Dermis microvascular lymphatic vessel endothelial cell (primary cell): ENCODE data around the gene F11. TPM values are rescaled to one million over a fixed set of nuclear protein-coding genes. Genes with fewer than 3 reads are reported as not detected.
"Not testable (repeated sequence)": the region's sequence is repeated elsewhere in the genome, so short reads cannot be mapped to it uniquely, and the experiment has no call there.

Source experiments
- DNase-seq, 2 donors: peaks; one replicate each; pipeline versions ENCODE4 v3.0.0 to v3.0.0-alpha.2; 2010; ENCODE audit warnings: low read depth in 2 of 2
- total RNA-seq: library from RNA; depleted of rRNA; stranded (reverse); fragments of >200 nt; gene quantifications from 2 replicates; pipeline ENCODE4 v1.2.1, GENCODE V29; 2014

F11 gene
- total RNA-seq, 1 donor from 2014 or later = not detected

DNA sequence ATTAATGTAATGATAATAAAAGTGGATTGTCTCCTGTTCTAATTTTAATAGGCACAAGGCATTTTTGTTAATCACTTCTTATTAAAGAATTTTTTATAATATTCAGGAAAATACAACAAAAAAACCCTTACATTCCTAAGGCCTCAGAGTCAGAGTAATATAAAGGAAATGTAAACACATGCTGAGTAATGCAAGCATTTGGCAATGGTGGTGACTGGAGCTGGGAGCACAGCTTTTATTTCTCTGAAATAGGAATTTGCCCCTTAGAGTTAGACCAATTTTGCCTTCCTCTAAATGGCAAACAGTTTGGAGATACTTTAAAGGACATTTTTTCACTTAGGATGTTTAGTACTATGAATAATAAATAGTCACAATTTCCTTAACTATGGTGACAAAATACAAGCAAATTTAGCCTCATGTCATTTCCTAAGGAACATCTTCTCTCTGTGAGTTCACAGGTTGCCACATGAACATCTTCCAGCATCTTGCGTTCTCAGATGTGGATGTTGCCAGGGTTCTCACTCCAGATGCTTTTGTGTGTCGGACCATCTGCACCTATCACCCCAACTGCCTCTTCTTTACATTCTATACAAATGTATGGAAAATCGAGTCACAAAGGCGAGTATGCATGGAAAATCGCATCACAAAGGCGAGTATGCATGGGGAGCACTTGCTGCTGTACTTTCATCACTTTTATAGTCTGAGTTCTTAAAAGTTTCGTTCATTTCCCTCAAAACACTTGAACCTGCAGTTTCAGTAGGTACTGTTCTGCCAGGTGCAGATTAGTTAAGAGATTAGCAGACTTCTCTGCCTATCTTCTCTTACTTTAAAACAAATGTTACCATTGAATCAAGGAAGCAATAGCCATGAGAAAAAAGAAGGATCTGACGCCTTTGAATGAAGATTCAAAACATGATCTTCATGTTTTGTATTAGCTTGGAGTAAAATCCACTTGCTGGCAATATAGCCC lies 15.9 kb upstream of the F11 start:
- DNase-seq = no peak

DNA sequence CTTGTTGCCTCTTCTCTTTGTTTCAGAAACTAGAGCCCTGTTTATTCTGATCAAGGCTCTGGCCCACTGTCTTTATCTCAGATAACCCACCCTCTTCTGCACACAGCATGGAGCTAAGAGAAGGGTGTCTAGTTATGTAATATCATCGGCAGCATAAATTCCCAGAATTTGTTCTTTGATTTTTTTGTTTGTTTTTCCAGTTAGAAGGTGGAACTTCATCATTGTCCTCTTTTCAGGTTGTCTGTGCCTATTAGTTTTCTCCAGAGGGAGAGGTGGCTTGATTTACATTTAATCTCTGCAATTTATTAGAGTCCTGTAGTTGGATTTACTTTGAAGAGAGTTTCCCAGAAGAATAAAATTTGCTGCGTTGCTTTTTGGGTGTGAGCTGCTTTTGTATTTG lies 15.2 kb upstream of the F11 start:
- no peak for DNase-seq

DNA sequence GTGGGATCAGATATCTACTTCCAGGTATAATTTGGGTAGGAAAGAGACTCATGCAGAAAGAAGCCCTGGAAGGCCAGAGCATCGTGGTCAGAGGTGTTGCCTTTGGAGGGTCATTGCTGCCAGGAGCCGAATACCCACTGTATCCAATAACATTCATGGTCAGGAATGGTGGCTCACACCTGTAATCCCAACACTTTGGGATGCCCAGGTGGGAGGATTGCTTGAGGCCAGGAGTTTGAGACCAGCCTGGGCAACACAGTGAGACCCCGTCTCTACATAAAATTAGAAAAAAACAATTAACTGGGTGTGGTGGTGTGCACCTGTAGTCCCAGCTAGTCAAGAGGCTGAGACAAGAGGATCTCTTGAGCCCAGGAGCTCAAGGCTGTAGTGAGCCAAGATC lies 10.9 kb upstream of the F11 start:
- no peak for DNase-seq

DNA sequence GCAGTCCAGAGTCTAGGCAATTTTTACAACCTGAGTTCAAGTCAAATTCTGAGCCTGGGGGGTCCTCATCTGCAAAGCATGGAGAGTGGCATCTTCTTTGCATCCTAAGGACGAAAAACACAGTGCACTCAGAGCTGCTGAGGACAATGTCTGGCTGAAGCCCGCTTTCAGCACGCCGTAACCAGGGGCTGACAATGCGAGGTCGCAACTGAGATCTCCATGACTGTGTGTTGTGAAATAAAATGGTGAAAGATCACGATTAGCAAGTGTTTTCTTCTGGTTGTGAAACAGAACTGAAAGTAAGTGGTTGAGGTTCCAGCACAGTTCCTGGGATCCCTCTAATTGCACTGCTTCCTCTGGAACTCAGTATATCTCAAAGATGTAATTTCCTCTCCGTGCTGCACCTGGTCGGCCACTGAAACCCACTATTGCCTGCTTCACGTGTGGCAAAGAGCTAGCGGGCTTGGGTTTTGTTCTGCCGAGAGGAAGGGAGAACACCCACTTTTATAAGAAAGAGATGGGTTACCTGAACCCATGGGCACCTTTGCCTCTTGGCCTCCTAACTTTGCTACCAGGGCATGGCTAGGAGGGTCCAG lies 7.7 kb upstream of the F11 start:
- no peak for DNase-seq

DNA sequence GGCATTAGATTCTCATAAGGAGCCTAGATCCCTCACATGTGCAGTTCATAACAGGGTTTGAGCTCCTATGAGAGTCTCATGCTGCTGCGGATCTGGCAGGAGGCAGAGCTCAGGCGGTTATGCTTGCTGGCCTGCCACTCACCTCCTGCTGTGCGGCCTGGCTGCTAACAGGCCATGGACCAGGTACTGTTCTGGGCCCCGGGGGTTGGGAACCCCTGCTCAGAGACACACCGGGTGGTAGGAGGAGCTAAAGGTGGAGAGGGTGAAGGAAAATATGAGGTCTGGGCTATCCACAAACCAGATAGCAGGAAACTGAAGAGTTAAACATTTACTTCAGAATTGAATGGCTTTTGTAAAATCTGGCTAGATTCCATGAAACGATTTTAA lies 5.9 kb upstream of the F11 start:
- no peak for DNase-seq

DNA sequence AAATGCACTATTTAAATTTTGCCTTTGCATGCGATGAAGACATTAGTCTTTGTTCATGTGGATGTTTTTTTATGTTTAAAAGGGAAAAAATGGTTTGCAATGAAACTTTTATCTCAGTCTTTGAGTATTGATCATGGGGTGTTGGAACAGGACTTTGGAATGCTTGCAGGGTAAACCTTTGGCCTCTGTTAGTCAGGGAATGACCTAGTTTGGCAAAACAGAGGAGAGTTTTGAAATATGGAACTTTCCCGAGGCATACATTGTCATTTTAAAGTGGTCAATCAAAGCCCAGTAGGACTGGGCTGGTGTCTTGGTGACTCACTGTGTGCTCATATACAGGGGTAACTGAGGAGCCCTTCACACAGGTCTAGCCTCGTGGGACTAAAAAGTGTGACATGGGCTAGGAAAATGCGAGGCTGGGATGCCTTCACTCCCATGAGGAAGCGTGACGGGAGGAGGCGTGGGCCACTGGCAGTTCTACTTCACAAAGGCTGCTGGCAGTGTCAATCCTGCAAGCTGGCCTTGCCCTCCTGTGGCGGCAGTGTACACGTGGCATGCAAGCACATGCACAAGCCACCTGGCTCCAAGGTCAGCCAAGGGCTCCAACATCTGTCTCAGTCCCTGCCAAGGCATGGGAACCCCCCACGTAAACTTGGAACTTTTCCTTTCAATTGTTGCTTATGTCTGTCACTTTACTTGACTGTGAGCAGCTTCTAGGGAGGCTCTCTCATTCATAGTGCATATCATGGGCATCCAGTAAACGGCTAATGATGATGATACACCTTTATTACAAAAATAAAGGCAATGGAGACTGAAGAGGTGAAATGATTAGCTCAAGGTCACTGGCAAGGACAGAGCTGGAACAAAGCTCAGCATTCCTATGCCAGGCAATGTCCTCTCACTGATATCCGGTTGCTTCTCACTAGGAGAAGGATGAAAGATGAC lies 5.2 kb upstream of the F11 start:
- DNase-seq = no peak

DNA sequence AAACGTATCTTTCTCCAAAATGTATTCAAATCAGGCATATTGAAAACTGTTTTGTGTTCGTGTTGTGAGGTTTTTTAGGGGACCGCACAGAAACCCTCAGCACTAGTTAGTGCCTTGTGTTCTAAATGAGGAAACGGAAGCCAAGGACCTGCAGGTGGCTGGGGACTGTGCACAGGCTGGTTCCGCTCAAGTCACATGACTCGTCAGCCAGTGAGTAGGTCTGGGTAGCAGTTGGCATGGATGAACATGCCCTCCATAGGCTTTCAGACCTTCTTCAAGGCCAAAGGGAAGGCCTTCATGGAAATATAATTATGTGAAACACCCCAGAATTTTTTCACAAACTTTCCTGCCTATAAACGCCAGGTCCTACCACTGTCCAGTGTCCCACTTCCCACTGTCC lies 1.3 kb upstream of the F11 start:
- no peak for DNase-seq

DNA sequence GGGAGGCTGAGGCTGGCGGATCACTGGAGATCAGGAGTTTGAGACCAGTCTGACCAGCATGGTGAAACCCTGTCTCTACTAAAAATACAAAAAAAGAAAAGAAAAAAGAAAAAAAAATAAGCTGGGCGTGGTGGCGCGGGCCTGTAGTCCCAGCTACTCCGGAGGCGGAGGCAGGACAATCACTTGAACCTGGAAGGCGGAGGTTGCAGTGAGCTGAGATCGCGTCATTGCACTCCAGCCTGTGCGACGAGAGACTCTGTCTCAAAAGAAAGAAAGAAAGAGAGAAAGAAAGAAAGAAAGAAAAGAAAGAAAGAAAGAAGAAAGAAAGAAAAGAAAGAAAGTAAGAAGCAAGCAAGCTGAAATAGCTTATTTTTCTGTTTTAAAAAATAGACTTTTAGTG lies 739 bp upstream of the F11 start:
- not testable (repeated sequence) for DNase-seq

DNA sequence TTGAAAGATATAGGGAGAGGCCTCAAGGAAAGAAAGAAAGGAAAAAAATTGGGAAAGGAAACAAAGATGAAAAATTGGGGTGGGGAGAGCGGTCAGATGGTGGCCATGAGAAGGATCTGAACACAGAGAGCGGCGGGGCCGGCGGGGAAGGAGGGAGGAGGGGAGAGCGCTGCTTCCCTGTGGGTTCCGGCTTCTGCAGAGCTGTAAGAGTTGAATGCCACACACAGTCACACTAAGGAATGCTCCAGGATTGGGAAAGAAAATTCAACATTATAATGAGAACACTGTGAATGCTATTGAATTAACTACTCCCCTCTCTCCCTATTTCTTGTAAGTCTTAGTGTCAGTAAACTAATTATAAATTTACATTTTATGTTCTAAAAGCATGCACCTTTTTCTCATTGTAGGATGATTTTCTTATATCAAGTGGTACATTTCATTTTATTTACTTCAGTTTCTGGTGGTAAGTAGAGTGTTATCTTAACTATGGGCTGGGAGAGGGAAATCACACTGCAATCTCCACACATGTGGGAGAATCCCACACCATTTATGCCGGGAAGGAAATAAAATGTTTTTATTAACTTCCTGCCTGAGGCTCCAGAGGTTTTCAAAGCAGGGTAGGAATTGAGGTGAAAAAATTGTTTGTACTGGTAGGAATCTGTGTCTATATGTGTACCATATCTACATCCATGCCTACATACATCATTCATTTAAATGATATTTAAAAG lies 904 bp downstream of the F11 start:
- no peak for DNase-seq

DNA sequence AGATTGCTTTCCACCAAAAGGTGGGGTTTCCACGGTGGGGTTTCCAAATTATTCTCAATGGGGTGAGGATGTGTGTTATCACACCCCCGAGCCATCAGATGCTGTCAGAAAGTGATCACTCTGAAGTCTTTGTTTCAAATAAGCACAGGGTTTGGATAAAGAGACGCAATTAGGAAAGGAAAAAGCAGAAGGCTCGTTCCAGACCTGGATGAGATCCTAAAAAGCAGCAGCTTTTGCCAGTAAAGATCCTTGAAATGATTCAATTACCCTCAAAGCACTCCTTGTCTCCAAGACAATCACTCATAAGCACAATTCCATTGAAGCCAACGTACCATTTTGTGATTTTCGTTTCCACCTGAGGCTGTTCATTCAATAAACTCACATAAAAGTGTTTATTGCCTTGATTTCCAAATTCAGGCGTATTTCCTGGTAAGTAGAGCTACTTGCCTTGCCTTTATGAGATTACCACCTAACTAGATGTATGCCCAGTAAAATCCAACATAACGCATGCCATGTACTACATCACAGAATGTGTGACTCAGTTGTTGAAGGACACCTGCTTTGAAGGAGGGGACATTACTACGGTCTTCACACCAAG lies 5.2 kb downstream of the F11 start:
- DNase-seq = no peak

DNA sequence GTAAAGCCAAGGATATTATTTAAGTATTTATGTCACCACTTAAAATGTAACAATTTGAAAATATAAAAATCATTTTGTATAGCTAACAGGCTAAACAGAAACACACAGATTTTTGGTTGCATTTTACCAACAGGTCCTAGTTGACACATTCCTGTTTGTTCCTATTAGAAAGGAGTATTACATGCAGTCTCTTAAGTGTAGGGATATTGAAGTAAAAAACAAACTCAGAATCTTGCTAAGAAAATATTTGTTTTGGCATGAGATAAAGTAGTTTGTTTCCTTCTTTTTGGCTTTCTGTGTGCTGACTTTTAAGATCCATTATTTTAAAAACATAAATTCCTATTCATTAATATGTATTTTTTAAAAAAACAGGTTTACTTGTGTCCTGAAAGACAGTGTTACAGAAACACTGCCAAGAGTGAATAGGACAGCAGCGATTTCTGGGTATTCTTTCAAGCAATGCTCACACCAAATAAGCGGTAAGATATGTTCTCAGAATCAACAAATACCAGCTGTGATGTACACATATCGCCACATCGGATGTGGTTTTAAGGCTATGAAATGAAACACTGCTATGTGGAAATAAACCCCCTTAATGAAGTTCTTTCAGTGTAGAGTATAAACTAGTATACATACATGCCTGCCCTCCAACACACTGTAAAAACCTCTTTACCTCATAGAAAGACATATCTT lies 6.9 kb downstream of the F11 start:
- no peak for DNase-seq

DNA sequence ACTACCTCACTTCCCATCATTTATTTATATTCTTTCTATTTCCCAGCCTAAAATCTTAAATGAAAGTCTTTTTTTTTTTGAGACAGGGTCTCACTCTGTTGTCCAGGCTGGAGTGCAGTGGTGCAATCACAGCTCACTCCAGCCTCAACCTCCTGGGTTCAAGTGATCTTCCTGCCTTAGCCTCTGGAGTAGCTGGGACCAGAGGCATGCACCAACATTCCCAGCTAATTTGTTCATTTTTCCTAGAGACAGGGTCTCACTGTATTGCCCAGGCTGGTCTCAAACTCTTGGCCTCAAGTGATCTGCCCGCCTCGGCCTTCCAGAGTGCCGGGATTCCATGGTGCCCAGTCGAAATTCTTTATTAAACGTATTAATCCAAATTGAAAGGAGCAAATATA lies 7.4 kb downstream of the F11 start:
- not testable (repeated sequence) for DNase-seq

DNA sequence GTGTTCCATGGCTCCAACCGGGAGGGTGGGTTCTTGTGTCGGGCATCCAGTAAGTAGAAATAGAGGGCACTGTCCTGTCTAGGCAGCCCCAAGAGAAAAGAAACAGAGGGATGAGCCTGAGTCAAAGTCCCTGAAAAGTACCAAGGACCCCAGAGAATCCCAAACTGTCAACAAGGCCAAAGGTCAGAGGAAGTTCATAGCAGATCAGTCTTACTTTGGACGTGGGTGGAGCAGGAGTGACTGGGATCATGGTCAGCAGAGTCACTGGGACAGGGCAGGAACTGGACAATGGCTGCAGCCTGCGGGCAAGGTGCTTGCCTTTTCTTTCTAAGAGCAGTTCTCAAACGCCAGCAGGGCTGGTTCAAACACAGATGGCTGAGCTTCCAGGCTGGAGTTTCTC lies 17.3 kb downstream of the F11 start:
- no peak for DNase-seq

DNA sequence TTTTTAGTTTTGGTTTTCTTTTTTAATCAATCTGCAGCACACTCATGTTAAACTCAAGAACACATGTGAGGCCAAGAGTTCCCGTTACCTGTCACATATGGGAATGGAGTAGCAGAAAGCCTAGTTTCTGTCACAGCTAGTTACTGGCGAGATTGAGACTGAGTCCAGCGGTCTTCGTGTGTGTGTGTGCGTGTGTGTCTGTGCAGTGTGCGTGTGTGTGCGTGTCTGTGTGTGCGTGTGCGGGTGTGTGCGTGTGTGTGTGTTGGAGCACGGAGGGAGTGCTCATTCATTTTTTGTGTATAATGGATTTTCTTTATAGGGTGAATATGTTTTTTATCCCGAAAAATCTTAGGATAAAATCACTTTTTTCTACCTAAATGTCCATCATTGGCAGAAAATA lies 19.2 kb downstream of the F11 start:
- no peak for DNase-seq

DNA sequence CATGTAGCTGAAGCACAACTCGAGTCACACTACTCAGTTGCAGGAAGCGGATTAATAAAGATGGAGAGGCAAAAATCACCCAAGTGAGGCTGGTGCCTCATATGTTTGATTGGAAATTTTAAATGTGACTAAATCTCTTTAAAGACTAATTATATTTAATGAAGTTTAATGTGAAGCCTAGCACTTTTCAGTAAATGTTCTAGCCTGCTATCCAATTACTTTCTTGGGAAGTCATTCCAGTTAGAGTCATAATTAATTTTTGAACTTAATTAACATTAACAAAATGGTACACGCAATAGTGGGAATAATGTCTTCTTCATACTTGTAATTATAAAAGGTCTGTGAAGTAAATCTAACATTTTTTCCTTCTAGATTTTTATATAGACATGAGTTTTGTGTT lies 20.6 kb downstream of the F11 start:
- no peak for DNase-seq

DNA sequence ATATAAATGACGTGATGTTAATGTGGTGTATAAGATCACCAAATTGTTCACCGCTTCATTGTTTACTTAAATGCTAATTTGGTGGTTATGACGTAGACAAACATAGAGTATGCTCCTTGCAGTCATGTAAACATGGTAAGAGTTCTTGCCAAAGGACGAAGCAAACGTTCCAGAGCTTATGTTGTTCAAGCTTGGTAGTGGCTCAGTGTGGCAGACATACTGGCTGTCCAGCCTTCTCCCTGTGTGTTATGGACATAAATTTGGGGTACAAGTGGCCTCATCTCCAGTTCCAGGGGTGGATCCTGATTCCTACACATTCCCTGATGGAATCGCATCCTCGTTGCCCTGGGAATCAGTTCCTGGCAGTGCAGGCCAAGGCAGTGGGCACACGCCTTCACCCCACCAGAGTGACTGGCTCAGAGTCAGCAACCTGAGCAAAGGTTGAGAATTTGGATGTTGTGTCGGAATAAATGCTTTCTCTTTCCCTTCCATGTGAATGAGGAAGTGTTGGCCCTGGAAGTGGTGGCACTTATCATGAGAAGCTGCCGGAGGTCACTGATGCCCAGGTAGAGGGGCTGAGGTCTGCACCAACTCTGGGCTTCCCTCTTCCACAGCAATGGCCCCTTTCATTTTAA lies 25.4 kb downstream of the F11 start:
- no peak for DNase-seq

DNA sequence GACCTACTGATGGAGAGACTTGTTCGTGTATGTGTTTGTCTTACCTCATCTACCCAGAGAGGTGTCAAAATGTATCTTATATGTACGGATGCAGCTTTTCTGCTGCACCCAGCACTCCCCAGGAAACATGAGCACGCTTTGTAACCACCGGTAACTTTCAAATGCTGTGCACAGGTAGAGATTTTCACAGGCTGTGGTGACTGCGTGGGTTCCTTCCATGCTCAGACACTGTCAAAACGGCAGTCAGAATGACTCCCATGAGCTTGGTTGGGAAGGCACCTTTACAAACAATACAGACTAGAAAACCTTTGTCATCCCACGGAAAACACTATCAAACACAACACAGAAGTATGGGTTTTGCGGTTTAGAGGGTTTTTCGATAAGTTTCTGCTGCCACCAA lies 28.2 kb downstream of the F11 start:
- DNase-seq = no peak

DNA sequence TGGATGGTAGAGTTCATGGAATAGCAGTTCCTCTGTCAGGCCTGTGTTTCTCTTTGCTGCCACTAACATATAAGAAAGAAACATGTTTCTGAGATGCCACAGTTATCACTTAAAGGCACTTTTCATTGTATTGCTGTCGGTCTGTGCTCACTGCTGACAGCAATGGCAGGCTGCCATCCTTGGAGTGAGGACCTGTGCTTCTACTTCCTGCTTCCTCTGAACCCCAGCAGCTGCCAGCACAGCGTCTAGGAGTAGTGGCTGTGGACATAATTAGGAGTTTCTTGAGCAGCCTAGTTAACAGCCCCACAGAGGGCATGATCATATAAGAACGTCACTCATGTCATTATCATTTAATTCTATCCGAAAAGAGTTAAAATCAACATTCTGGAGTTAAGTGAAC lies 30.5 kb downstream of the F11 start:
- no peak for DNase-seq

DNA sequence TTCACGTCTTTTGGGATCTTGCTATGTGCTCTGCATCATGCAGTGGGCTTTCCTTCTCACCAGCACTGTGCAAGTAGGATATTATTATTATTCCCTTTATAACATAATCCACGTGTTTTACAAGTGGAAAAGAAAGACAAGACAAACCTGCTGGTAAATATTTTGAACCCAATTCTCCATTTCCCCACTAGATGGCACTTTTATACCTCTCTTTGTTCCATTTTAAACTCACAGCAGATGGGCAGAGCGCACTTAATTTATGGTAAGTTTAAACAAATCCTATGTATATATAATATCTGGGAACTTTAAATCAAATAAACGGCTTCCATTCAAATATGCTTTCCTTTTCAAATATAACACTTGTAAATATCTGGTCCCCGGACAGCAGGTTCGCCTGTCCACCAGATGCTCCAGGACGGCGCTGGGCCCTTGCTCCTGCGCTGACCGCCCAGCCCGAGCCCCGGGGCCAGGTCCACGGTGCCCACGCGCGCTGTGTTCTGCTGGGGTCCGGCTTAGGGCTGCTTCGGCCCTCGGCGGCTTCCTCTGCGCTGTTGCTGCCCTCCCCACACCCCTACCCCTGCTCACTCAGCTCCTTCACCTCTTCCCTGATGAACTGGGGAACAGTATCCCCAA lies 31.1 kb downstream of the F11 start:
- DNase-seq = peak; percentile 41 to 53
